Measurements from ENCODE around the gene SMIM5. TPM values are rescaled to one million over a fixed set of nuclear protein-coding genes. Genes with fewer than 3 reads are reported as not detected.

Gene SMIM5
- total and polyA plus RNA-seq, 4 donors, result 0.05 to 2.1 (median 0.71) TPM

DNA sequence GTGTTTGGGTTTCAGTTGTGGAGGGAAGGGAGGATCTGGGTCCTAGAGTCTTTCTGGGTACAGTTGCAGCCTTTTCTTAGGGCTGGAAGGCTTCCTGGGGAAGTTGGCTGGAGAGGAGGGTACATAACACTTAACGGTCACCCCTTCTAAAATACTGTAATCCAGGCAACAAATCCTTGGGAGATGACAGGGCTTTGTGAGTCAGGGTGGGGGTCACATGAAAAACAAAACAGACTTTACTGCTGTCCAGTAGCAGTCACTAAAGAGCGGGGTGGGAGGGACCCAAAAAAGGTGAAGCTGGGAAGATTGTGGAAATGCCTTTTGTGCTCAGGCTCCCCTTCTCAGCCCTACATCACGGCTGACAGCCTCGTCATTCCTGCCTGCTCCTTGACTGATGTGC lies 40.3 kb downstream of the SMIM5 start:
- Histone ChIP-seq H3K36me3 (ENCODE audit: control insufficient read depth in 1 of 2, insufficient read depth in 2 of 2, low read length in 1 of 2) (peaks cover 4% of the 10 kb centered on the region in 2 donors), H3K27ac (ENCODE audit: low read depth in 1 of 2, low read length in 2 of 2) (no peak overlapping the region), H3K9me3 (ENCODE audit: control insufficient read depth, low read length) (no peaks in the 10 kb centered on the region), H3K4me3 (ENCODE audit: low read length in 2 of 2) (no peak overlapping the region), H3K4me1 (ENCODE audit: control insufficient read depth in 1 of 2, insufficient read depth in 2 of 2, low read length in 2 of 2) (peaks cover 0 to under 1% of the 10 kb centered on the region in 2 donors), H3K27me3 (ENCODE audit: control insufficient read depth in 1 of 2, insufficient read depth in 2 of 2, low read length in 1 of 2) (no peaks in the 10 kb centered on the region)
- 67 to 71% methylated on average over 4 of the region's 4 CpGs for WGBS, 2 donors
- intact Hi-C loops (cut with DNase I), result no loop called here
- DNase-seq, result peak in 1 of 2 donors; percentile 33
- no peak for ATAC-seq (ENCODE audit: low FRiP score)

DNA sequence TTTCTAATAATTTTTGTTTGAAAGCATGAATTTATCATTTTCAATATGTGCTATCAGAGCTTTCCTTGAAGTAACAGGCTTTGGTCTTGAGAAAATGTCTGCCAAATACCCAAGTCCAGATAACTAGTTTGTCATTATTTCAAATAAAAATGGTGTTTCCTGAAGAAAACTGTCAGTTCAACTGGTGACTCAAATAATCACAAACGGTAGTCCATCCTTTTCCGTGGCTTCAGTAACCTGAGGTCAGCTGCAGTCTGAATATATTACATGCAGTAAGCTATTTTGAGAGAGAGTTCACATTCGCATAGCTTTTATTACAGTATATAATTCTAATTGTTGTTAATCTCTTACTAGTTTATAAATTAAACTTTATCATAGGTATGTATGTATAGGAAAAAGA lies 43.2 kb downstream of the SMIM5 start:
- Histone ChIP-seq H3K4me1 (ENCODE audit: control insufficient read depth in 1 of 2, insufficient read depth in 2 of 2, low read length in 2 of 2) (no peaks in the 10 kb centered on the region), H3K36me3 (ENCODE audit: control insufficient read depth in 1 of 2, insufficient read depth in 2 of 2, low read length in 1 of 2) (peaks cover 0 to 4% of the 10 kb centered on the region in 2 donors), H3K27ac (ENCODE audit: low read depth in 1 of 2, low read length in 2 of 2) (no peak overlapping the region), H3K9me3 (ENCODE audit: control insufficient read depth, low read length) (no peaks in the 10 kb centered on the region), H3K4me3 (ENCODE audit: low read length in 2 of 2) (no peak overlapping the region), H3K27me3 (ENCODE audit: control insufficient read depth in 1 of 2, insufficient read depth in 2 of 2, low read length in 1 of 2) (no peaks in the 10 kb centered on the region)
- intact Hi-C loops (cut with DNase I), result no loop called here
- 62 to 66% methylated on average over 3 of the region's 3 CpGs for WGBS, 2 donors
- DNase-seq (no peak), ATAC-seq (ENCODE audit: low FRiP score) (no peak)

DNA sequence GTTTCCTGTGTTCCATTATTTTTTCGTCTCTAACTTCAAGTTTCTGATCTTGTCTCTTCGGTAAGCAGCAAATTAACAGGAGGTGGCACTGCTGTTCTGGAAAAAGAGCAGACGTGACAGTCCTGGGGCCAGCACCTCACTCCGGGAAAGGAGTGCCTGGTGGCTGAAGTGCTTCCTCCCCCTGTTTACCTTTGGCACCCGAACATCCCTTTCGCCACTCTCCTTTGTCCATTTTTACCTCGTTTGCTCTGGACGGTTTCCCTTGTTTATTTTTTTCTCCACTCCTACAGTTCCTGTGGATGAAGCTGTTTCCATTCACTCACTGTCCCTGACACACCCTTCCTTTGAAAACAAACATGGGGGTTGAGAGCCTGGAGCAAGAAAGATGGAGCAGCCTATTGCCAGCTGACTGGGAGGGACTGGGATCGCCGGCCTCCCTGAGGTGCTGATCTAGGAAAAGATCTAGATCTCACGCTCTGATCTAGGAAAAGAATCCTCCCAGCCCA lies 46.5 kb downstream of the SMIM5 start:
- Histone ChIP-seq H3K27me3 (ENCODE audit: control insufficient read depth in 1 of 2, insufficient read depth in 2 of 2, low read length in 1 of 2) (no peaks in the 10 kb centered on the region), H3K36me3 (ENCODE audit: control insufficient read depth in 1 of 2, insufficient read depth in 2 of 2, low read length in 1 of 2) (no peaks in the 10 kb centered on the region), H3K9me3 (ENCODE audit: control insufficient read depth, low read length) (no peaks in the 10 kb centered on the region), H3K4me3 (ENCODE audit: low read length in 2 of 2) (no peak overlapping the region), H3K27ac (ENCODE audit: low read depth in 1 of 2, low read length in 2 of 2) (no peak overlapping the region), H3K4me1 (ENCODE audit: control insufficient read depth in 1 of 2, insufficient read depth in 2 of 2, low read length in 2 of 2) (no peaks in the 10 kb centered on the region)
- 62 to 66% methylated on average over 11 of the region's 11 CpGs for WGBS, 2 donors
- ATAC-seq (ENCODE audit: low FRiP score), result peak; percentile 68
- peak in 1 of 2 donors; percentile 65 for DNase-seq
- intact Hi-C loops (cut with DNase I), result no loop called here

DNA sequence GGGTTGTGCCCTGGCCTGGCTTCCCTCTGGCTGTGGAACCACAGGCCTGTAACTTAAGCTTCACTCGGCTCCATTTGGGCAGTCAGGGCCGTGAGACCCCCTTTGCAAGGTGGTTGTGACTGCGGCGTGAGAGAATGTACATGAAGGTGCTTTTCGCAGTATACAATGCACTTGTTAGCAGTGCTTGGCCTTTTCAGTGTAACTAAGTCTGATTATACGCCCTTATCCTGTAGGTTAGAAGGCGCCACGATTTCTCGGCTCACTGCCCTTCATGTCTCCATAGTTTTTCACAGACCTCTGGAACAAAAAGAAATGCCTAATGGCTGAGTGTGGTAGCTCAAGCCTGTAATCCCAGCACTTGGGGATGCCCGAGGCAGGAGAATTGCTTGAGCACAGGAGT lies 47.2 kb downstream of the SMIM5 start:
- Histone ChIP-seq H3K36me3 (ENCODE audit: control insufficient read depth in 1 of 2, insufficient read depth in 2 of 2, low read length in 1 of 2) (no peaks in the 10 kb centered on the region), H3K4me3 (ENCODE audit: low read length in 2 of 2) (no peak overlapping the region), H3K27ac (ENCODE audit: low read depth in 1 of 2, low read length in 2 of 2) (no peak overlapping the region), H3K9me3 (ENCODE audit: control insufficient read depth, low read length) (no peaks in the 10 kb centered on the region), H3K4me1 (ENCODE audit: control insufficient read depth in 1 of 2, insufficient read depth in 2 of 2, low read length in 2 of 2) (no peaks in the 10 kb centered on the region), H3K27me3 (ENCODE audit: control insufficient read depth in 1 of 2, insufficient read depth in 2 of 2, low read length in 1 of 2) (no peaks in the 10 kb centered on the region)
- DNase-seq, result peak in 1 of 2 donors; percentile 57
- intact Hi-C loops (cut with DNase I), result no loop called here
- no peak for ATAC-seq (ENCODE audit: low FRiP score)
- WGBS, 2 donors, result 90 to 91% methylated on average over 10 of the region's 10 CpGs

DNA sequence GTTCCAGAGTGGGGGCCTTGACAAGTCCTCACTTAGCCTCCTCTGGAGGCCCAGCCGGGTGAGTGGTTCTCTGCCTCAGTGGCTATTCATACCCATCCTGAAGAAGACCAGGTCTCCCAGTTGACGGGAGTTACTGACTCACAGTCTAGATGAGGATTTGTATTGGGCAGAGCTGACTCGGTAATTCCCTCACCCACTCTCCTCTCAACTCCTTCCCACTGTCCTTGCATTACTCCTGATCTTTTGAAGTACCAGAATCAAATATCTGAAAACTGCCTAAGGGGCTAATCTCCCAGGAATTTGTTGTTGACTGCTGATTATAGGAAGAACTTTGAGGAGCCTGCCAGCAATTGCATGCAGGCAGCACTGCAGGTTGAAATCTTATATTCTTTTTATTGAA lies 48.1 kb downstream of the SMIM5 start:
- intact Hi-C loops (cut with DNase I), result no loop called here
- Histone ChIP-seq H3K27ac (ENCODE audit: low read depth in 1 of 2, low read length in 2 of 2) (no peak overlapping the region), H3K4me3 (ENCODE audit: low read length in 2 of 2) (no peak overlapping the region), H3K9me3 (ENCODE audit: control insufficient read depth, low read length) (no peaks in the 10 kb centered on the region), H3K4me1 (ENCODE audit: control insufficient read depth in 1 of 2, insufficient read depth in 2 of 2, low read length in 2 of 2) (no peaks in the 10 kb centered on the region), H3K27me3 (ENCODE audit: control insufficient read depth in 1 of 2, insufficient read depth in 2 of 2, low read length in 1 of 2) (no peaks in the 10 kb centered on the region), H3K36me3 (ENCODE audit: control insufficient read depth in 1 of 2, insufficient read depth in 2 of 2, low read length in 1 of 2) (no peaks in the 10 kb centered on the region)
- DNase-seq (no peak), ATAC-seq (ENCODE audit: low FRiP score) (no peak)
- 79 to 81% methylated on average over 3 of the region's 3 CpGs for WGBS, 2 donors

DNA sequence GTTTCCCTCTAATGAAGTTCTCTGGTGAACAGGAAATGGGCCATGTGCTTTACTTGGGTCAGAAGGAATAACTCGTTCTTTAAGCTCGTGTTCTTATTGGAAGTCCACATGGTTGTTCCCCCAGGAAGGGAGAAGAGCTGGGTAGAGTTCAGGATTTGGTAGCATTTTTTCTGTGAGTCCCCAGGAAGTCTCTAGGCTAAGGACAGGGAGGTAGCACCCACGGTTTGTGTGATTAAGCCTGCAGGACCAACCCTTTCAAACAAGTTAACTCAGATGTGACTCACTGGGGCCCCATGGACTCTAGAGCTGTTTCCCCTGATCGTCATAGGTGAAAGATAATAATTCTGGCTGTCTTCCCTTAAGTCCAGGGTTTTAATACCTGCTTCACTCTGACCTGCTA lies 50.3 kb downstream of the SMIM5 start:
- no peaks in the 10 kb centered on the region for H3K9me3 ChIP-seq (ENCODE audit: control insufficient read depth, low read length)
- no peak overlapping the region for H3K27ac ChIP-seq (ENCODE audit: low read depth in 1 of 2, low read length in 2 of 2)
- no peaks in the 10 kb centered on the region for H3K4me1 ChIP-seq (ENCODE audit: control insufficient read depth in 1 of 2, insufficient read depth in 2 of 2, low read length in 2 of 2)
- 76 to 83% methylated on average over 4 of the region's 4 CpGs for WGBS, 2 donors
- ATAC-seq (ENCODE audit: low FRiP score) (no peak), DNase-seq (peak in 1 of 2 donors; percentile 8)
- H3K27me3 ChIP-seq (ENCODE audit: control insufficient read depth in 1 of 2, insufficient read depth in 2 of 2, low read length in 1 of 2), result no peaks in the 10 kb centered on the region
- intact Hi-C loops (cut with DNase I), result no loop called here
- H3K4me3 ChIP-seq (ENCODE audit: low read length in 2 of 2), result no peak overlapping the region
- H3K36me3 ChIP-seq (ENCODE audit: control insufficient read depth in 1 of 2, insufficient read depth in 2 of 2, low read length in 1 of 2), result no peaks in the 10 kb centered on the region

DNA sequence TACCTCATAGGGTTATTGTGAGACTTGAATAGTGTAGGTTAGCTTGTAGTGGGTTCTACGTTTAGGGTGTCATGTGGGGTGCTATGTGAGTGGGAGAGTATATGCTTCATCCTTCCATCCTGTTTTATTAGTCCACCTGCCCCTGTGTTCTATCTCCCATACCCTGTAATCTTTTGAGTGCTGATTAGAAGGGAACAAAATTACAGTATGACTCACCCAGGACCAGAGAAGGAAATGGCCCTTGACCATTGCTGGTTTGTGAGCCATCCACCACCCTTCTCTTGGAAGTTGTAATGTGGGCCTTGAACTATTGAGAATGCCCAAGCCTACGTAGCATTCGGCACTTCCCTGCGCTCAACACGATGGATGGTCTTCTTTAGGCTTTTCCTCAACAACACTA lies 51.0 kb downstream of the SMIM5 start:
- Histone ChIP-seq H3K36me3 (ENCODE audit: control insufficient read depth in 1 of 2, insufficient read depth in 2 of 2, low read length in 1 of 2) (no peaks in the 10 kb centered on the region), H3K27me3 (ENCODE audit: control insufficient read depth in 1 of 2, insufficient read depth in 2 of 2, low read length in 1 of 2) (no peaks in the 10 kb centered on the region), H3K27ac (ENCODE audit: low read depth in 1 of 2, low read length in 2 of 2) (no peak overlapping the region), H3K9me3 (ENCODE audit: control insufficient read depth, low read length) (no peaks in the 10 kb centered on the region), H3K4me3 (ENCODE audit: low read length in 2 of 2) (no peak overlapping the region), H3K4me1 (ENCODE audit: control insufficient read depth in 1 of 2, insufficient read depth in 2 of 2, low read length in 2 of 2) (no peaks in the 10 kb centered on the region)
- WGBS, 2 donors, result 95 to 96% methylated on average over 5 of the region's 5 CpGs
- intact Hi-C loops (cut with DNase I), result no loop called here
- no peak for DNase-seq
- no peak for ATAC-seq (ENCODE audit: low FRiP score)

DNA sequence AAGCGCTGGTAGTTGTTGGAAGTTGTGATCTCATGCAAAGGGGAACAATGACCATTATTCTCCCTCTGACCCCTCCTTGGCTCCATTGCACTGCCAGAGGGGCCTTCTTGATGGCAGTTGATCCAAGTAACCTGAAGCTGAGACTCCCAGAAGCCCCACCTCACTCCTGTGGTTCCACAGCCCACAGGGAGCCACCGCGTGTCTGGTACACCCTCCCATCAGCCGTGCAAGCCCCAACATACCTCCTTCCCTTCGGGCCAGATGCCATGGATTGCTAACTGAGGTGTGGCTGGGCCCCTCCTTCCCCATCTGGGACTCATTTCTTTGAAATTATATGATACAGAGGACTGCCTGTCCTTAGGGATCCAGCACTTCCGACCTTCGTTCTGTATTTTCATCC lies 51.7 kb downstream of the SMIM5 start:
- H3K4me1 ChIP-seq (ENCODE audit: control insufficient read depth in 1 of 2, insufficient read depth in 2 of 2, low read length in 2 of 2), result no peaks in the 10 kb centered on the region
- 77 to 80% methylated on average over 7 of the region's 7 CpGs for WGBS, 2 donors
- no peak overlapping the region for H3K27ac ChIP-seq (ENCODE audit: low read depth in 1 of 2, low read length in 2 of 2)
- no peaks in the 10 kb centered on the region for H3K27me3 ChIP-seq (ENCODE audit: control insufficient read depth in 1 of 2, insufficient read depth in 2 of 2, low read length in 1 of 2)
- intact Hi-C loops (cut with DNase I), result no loop called here
- H3K4me3 ChIP-seq (ENCODE audit: low read length in 2 of 2), result no peak overlapping the region
- DNase-seq (peak in 1 of 2 donors; percentile 59), ATAC-seq (ENCODE audit: low FRiP score) (no peak)
- H3K9me3 ChIP-seq (ENCODE audit: control insufficient read depth, low read length), result no peaks in the 10 kb centered on the region
- H3K36me3 ChIP-seq (ENCODE audit: control insufficient read depth in 1 of 2, insufficient read depth in 2 of 2, low read length in 1 of 2), result no peaks in the 10 kb centered on the region

DNA sequence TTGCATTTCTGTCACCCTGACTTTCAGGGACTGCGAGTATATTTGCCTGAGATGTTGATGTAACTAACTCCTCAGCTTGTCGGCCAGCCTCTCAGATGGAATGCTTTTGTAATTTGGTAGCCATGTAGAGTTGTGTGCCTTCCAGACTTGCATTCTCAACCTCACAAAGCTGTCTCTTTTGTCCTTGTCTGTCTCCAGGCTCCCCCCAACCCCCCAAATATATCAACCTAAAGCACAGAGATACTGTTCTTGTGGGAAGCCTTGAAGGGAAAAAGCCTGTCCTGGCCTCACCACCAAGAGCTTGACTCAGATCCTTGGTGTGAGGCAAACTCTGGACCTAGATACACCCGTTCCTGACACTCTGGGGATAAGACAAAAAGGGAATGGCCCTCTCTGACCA lies 52.3 kb downstream of the SMIM5 start:
- Histone ChIP-seq H3K4me1 (ENCODE audit: control insufficient read depth in 1 of 2, insufficient read depth in 2 of 2, low read length in 2 of 2) (no peaks in the 10 kb centered on the region), H3K27me3 (ENCODE audit: control insufficient read depth in 1 of 2, insufficient read depth in 2 of 2, low read length in 1 of 2) (no peaks in the 10 kb centered on the region), H3K36me3 (ENCODE audit: control insufficient read depth in 1 of 2, insufficient read depth in 2 of 2, low read length in 1 of 2) (no peaks in the 10 kb centered on the region), H3K27ac (ENCODE audit: low read depth in 1 of 2, low read length in 2 of 2) (no peak overlapping the region), H3K9me3 (ENCODE audit: control insufficient read depth, low read length) (no peaks in the 10 kb centered on the region), H3K4me3 (ENCODE audit: low read length in 2 of 2) (no peak overlapping the region)
- DNase-seq (no peak), ATAC-seq (ENCODE audit: low FRiP score) (no peak)
- intact Hi-C loops (cut with DNase I), result no loop called here
- WGBS, 2 donors, result 71 to 73% methylated on average over 3 of the region's 3 CpGs
